DMS 273 treated with DMSO at 0.1 percent for 48 hours (cell line): Measurements from ENCODE around the gene C2orf92.
"Not testable (repeated sequence)": the region's sequence is repeated elsewhere in the genome, so short reads cannot be mapped to it uniquely, and the experiment has no call there.

Source experiments
- DNase-seq: peaks from one replicate; lab custom pipeline; 2025; lab: John Stamatoyannopoulos, UW

Gene C2orf92

GRCh38 chr2:97669448-97669847 is at the start of gene C2orf92:
C2orf92 (plus strand) TSS chr2:97669713; CDS start chr2:97669789, 76 bp downstream.
- DNase-seq: no peak

GRCh38 chr2:97620492-97620891 is 49.0 kb upstream of the C2orf92 start:
- not testable (repeated sequence) for DNase-seq

GRCh38 chr2:97622976-97623375 is 46.5 kb upstream of the C2orf92 start:
- DNase-seq: not testable (repeated sequence)

GRCh38 chr2:97625354-97626048 is 44.0 kb upstream of the C2orf92 start:
- not testable (repeated sequence) for DNase-seq

- not testable (repeated sequence) for DNase-seq
Measured at GRCh38 chr2:97626049-97626430, 43.5 kb upstream of the C2orf92 start.

GRCh38 chr2:97644023-97644717 is 25.3 kb upstream of the C2orf92 start:
- DNase-seq: no peak

GRCh38 chr2:97645112-97645694 is 24.3 kb upstream of the C2orf92 start:
- DNase-seq: no peak

- DNase-seq: peak; percentile 91
Measured at GRCh38 chr2:97645695-97646629, 23.6 kb upstream of the C2orf92 start, which contains the start of gene COX5B. COX5B (plus strand) TSS chr2:97646062; CDS start chr2:97646087, 25 bp downstream.

- no peak for DNase-seq
Measured at GRCh38 chr2:97646977-97647376, 22.5 kb upstream of the C2orf92 start.

GRCh38 chr2:97651114-97651513 is 18.4 kb upstream of the C2orf92 start:
- no peak for DNase-seq

- DNase-seq: no peak
Measured at GRCh38 chr2:97653473-97653872, 16.0 kb upstream of the C2orf92 start.

GRCh38 chr2:97653874-97654273 is 15.6 kb upstream of the C2orf92 start:
- DNase-seq: no peak

GRCh38 chr2:97654309-97654708 is 15.2 kb upstream of the C2orf92 start:
- DNase-seq: no peak

- no peak for DNase-seq
Measured at GRCh38 chr2:97654791-97655190, 14.7 kb upstream of the C2orf92 start.

GRCh38 chr2:97656129-97656755 is 13.3 kb upstream of the C2orf92 start:
- DNase-seq: no peak

- DNase-seq: no peak
Measured at GRCh38 chr2:97656905-97657587, 12.5 kb upstream of the C2orf92 start.

GRCh38 chr2:97657986-97658690 is 11.4 kb upstream of the C2orf92 start:
- no peak for DNase-seq

- DNase-seq: no peak
Measured at GRCh38 chr2:97658691-97659157, 10.8 kb upstream of the C2orf92 start.

- no peak for DNase-seq
Measured at GRCh38 chr2:97659256-97660043, 10.1 kb upstream of the C2orf92 start.
